Measurements from ENCODE around the gene CYP4F12.
A peak's percentile ranks its signal among the peaks of the same experiment; 100 is the strongest.

Gene CYP4F12

DNA sequence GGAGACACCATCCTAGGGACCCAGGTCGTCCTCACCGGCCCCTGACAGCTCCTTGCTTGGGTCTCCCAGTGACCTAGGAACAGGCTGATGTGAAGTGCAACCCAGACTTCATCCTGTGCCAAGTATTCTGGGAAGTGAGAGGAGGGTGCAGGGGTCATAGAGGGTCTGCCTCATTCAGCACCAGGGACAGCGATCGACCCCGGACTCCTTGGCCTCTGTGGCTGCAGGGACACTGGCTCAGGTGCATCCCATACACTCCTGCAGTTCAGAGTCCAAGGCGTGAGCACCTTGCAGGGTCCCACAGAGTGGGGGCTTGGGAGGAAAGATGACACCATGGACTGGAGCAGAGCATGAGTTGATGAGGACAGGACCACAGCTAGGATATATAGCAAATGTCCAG is 44.9 kb downstream of the CYP4F12 start:
- no peak for DNase-seq

DNA sequence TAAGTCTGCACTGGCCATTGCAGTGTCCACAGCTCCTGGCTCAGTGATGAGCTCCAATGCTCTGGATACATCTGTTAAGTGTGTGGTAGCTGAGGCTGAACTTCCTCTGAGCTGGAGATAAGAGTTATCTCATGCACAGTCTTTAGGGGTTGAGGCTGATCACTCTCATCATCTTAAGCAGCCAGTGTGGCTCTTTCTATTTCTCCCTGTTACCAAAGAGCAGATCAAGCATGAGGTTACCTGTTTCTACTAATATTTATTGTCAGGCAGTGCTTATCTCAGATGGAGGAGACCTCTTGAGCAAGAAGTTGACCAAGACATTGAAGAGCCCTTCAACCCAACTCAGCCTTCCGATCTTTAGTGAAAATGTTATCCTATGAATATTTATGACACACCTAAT is 48.4 kb downstream of the CYP4F12 start:
- no peak for DNase-seq

GRCh38 chr19:15722956-15723355 is 50.1 kb downstream of the CYP4F12 start:
- no peak for DNase-seq

- DNase-seq, result no peak
Observed at GRCh38 chr19:15727724-15728123, 54.8 kb downstream of the CYP4F12 start, which contains the start of gene OR10H2. Gene OR10H2, plus strand, starts transcription at chr19:15728024. Its CDS starts 20 bp downstream, at chr19:15728044.

- DNase-seq, result peak; percentile 5
Observed at GRCh38 chr19:15730538-15730937, 57.7 kb downstream of the CYP4F12 start.

- DNase-seq, result no peak
Observed at GRCh38 chr19:15732388-15732787, 59.5 kb downstream of the CYP4F12 start.

DNA sequence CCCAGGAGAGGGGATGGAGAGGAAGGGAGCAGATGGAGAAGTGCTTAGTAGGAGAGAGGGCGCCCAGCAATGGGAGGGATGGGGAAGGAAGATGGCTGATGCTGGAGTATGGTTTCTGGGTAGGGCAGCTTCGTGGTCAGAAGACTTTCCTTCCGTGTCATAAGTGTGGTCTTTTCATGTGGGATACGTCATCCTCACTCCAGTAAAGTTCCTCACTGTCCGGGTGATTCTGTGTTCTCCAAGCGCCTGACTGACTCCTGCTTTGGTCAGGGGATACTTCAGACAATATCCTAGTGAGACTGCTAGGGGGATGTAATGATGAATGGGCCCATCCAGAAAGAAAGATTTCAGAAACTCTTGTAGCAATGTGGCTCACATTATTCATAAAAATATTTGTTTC is 61.0 kb downstream of the CYP4F12 start:
- no peak for DNase-seq

GRCh38 chr19:15737722-15738121 is 64.8 kb downstream of the CYP4F12 start, which contains the start of gene OR10H3:
Gene OR10H3, plus strand, starts transcription at chr19:15737985. Its CDS starts 3,408 bp downstream, at chr19:15741393.
- DNase-seq, result no peak

GRCh38 chr19:15740785-15741184 is 67.9 kb downstream of the CYP4F12 start:
- no peak for DNase-seq

Measured in CD4-positive, alpha-beta T cell treated with Interleukin-21 for 1 hour (primary cell).